Measurements from ENCODE around the gene RBPJ.

DNA sequence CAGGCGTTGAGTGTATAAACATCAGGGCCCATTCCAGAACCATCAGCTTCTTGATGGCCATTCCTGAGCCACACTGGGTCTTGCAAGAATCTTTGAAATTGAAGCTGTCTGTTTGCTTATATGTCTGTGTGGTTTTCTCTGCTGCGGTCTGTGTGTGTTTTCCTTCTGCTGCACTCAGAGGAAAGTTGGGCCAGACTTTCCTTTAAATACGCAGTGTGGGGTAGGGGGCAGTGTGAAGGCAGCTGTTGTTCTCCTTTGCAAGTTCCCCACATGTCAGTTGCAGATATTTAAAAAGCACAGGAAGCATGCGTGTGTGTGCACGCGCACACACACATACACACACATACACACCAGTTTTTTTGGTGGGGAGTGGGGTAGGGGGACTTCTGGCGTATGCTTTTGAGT, 137.3 kb downstream of the RBPJ start:
- TF ChIP-seq, protein P1, sequence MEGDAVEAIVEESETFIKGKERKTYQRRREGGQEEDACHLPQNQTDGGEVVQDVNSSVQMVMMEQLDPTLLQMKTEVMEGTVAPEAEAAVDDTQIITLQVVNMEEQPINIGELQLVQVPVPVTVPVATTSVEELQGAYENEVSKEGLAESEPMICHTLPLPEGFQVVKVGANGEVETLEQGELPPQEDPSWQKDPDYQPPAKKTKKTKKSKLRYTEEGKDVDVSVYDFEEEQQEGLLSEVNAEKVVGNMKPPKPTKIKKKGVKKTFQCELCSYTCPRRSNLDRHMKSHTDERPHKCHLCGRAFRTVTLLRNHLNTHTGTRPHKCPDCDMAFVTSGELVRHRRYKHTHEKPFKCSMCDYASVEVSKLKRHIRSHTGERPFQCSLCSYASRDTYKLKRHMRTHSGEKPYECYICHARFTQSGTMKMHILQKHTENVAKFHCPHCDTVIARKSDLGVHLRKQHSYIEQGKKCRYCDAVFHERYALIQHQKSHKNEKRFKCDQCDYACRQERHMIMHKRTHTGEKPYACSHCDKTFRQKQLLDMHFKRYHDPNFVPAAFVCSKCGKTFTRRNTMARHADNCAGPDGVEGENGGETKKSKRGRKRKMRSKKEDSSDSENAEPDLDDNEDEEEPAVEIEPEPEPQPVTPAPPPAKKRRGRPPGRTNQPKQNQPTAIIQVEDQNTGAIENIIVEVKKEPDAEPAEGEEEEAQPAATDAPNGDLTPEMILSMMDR (IDR thresholded peaks at IDR 0.05): no peak
- no peak for TF ChIP-seq POLR2A (IDR thresholded peaks at IDR 0.05)
